Endothelial cell of umbilical vein (primary cell): ENCODE measurements around the gene RFXANK. TPM values are rescaled to one million over a fixed set of nuclear protein-coding genes. Genes with fewer than 3 reads are reported as not detected.

ENCODE experiments used
- BruUV-seq: library from RNA; stranded (reverse); fragments of 400-500 nt; replicated peaks from 2 replicates; lab custom pipeline; 2021; lab: Mats Ljungman, UMichigan
- CTCF ChIA-PET: fragments of 300-600, 350-600 bp; sonication (Branson Sonifier 250); formaldehyde crosslinking; loops from one replicate; lab custom pipeline; 2021; ENCODE audit warnings: antibody characterized with exemption, inconsistent platforms; lab: Charles Lee
- POLR2A ChIA-PET: fragments of 300-600, 350-600 bp; sonication (Branson Sonifier 250); formaldehyde crosslinking; loops from one replicate; lab custom pipeline; 2021; ENCODE audit warnings: antibody characterized with exemption, inconsistent platforms; lab: Charles Lee
- DNase-seq: peaks from one replicate; pipeline ENCODE4 v3.0.0-alpha.2; 2011; ENCODE audit warnings: low read depth, low spot score
- FAIRE-seq: peaks from 2 replicates; lab custom pipeline; 2011; peaks lifted over from hg19 to GRCh38; lab: Jason Lieb, UNC
- H2AFZ ChIP-seq: 2 replicates; pipeline ENCODE4 v1.6.0; 2012; ENCODE audit warnings: low read depth, low read length, control low read depth, inconsistent platforms
- H3K27ac ChIP-seq: 2 replicates; pipeline ENCODE4 v1.5.1; 2011; ENCODE audit warnings: low read depth, mild to moderate bottlenecking, control low read depth, low read length, moderate library complexity; ENCODE audit not compliant: insufficient read depth
- H3K27me3 ChIP-seq, 2 experiments: 2 replicates each; pipeline versions ENCODE4 v1.6.0 to v1.6.1; 2011; ENCODE audit warnings: low read length in 2 of 2, mixed read lengths in 1 of 2; ENCODE audit not compliant: control insufficient read depth in 2 of 2, insufficient read depth in 2 of 2
- H3K36me3 ChIP-seq, 2 experiments: 2 replicates in 1 of 2; 3 replicates in 1 of 2; pipeline ENCODE4 v1.5.1; 2011; ENCODE audit warnings: low read length in 2 of 2, mild to moderate bottlenecking in 1 of 2, moderate library complexity in 1 of 2; ENCODE audit not compliant: control insufficient read depth in 2 of 2, insufficient read depth in 2 of 2; ENCODE audit errors: extremely low read depth in 1 of 2
- H3K4me1 ChIP-seq: 3 replicates; pipeline ENCODE4 v1.5.1; 2011; ENCODE audit warnings: mild to moderate bottlenecking, low read length; ENCODE audit not compliant: control insufficient read depth, insufficient read depth; ENCODE audit errors: extremely low read depth
- H3K4me2 ChIP-seq: 2 replicates; pipeline ENCODE4 v1.6.1; 2011; ENCODE audit warnings: low read length, control low read depth, mixed read lengths; ENCODE audit not compliant: insufficient read depth
- H3K4me3 ChIP-seq, 3 experiments: fragments of 200-600 bp in 1 of 3; sonication (generic), shearing (Covaris generic) in 1 of 3; replicated peaks in 1 of 3; 2 replicates each; pipeline ENCODE4 v1.5.1; 2011 to 2016; ENCODE audit warnings: control low read depth in 3 of 3, low read length in 3 of 3, mild to moderate bottlenecking in 2 of 3, inconsistent platforms in 1 of 3, low read depth in 1 of 3, moderate library complexity in 1 of 3; ENCODE audit not compliant: insufficient read depth in 1 of 3
- H3K79me2 ChIP-seq: 2 replicates; pipeline ENCODE4 v1.6.0; 2012; ENCODE audit warnings: low read length, inconsistent platforms; ENCODE audit not compliant: control insufficient read depth, insufficient read depth
- H3K9ac ChIP-seq: replicated peaks from 2 replicates; pipeline ENCODE3; 2011; ENCODE audit warnings: low read length, control low read depth; ENCODE audit not compliant: insufficient read depth; ENCODE audit errors: extremely low read depth
- H3K9me1 ChIP-seq: replicated peaks from 3 replicates; pipeline ENCODE4 v1.6.0; 2011; ENCODE audit warnings: mild to moderate bottlenecking, low read length; ENCODE audit not compliant: control insufficient read depth, insufficient read depth; ENCODE audit errors: extremely low read depth
- H3K9me3 ChIP-seq: replicated peaks from 2 replicates; pipeline ENCODE4 v1.5.1; 2012; ENCODE audit warnings: low read length, inconsistent platforms; ENCODE audit not compliant: control insufficient read depth, insufficient read depth
- H4K20me1 ChIP-seq: replicated peaks from 2 replicates; pipeline ENCODE3; 2011; ENCODE audit warnings: mild to moderate bottlenecking, low read length; ENCODE audit not compliant: control insufficient read depth, insufficient read depth; ENCODE audit errors: extremely low read depth
- CTCF ChIP-seq, 2 donors: IDR thresholded peaks; 1 replicate in 1 of 2; 2 replicates in 1 of 2; pipeline ENCODE4 v1.5.1; 2011; ENCODE audit warnings: low read length in 2 of 2, mild to moderate bottlenecking in 2 of 2, moderate library complexity in 2 of 2, control low read depth in 1 of 2, inconsistent platforms in 1 of 2, low read depth in 1 of 2; ENCODE audit not compliant: insufficient read depth in 1 of 2; ENCODE audit errors: extremely low read depth in 1 of 2
- EZH2 ChIP-seq: IDR thresholded peaks from 2 replicates; pipeline ENCODE4 v1.6.1; 2012; ENCODE audit warnings: borderline replicate concordance, low read depth, mild to moderate bottlenecking, moderate library complexity, low read length, inconsistent platforms; ENCODE audit not compliant: severe bottlenecking
- FOS ChIP-seq: IDR thresholded peaks from 2 replicates; pipeline ENCODE4 v1.6.1; 2011; ENCODE audit warnings: mild to moderate bottlenecking, low read length, moderate library complexity, borderline replicate concordance; ENCODE audit not compliant: insufficient read depth
- GATA2 ChIP-seq: IDR thresholded peaks from 2 replicates; pipeline ENCODE4 v1.7.0; 2011; ENCODE audit warnings: low read depth, mild to moderate bottlenecking, moderate library complexity, mixed read lengths, low read length; ENCODE audit not compliant: insufficient read length, insufficient read depth
- JUN ChIP-seq: IDR thresholded peaks from 2 replicates; pipeline ENCODE4 v1.6.1; 2011; ENCODE audit warnings: borderline replicate concordance, low read depth; ENCODE audit not compliant: insufficient read length, insufficient read depth
- MYC ChIP-seq: IDR thresholded peaks from one replicate; pipeline ENCODE4 v1.6.1; 2011; ENCODE audit warnings: mild to moderate bottlenecking, low read depth, low read length
- POLR2AphosphoS5 ChIP-seq: IDR thresholded peaks from 2 replicates; pipeline ENCODE4 v1.6.1; 2012; ENCODE audit warnings: low read depth, mild to moderate bottlenecking, control low read depth, low read length, moderate library complexity; ENCODE audit not compliant: insufficient read depth
- dilution Hi-C: fragments of 300-500 bp; cut with MboI; formaldehyde crosslinking; loops from one replicate; pipeline ENCODE4 v1.15.0; 2019; ENCODE audit warnings: low sequenced_read_pairs; ENCODE audit not compliant: extremely low pct_ligation_motif_present
- intact Hi-C: fragments of 100-400 bp; cut with micrococcal nuclease; formaldehyde crosslinking; loops from one replicate; pipeline ENCODE4 v1.10.0; 2022
- polyA plus RNA-seq, 4 experiments: library from polyadenylated mRNA; depleted of rRNA in 3 of 4; stranded (reverse) in 3 of 4; unstranded in 1 of 4; fragments of >200 nt; gene quantifications; 2 replicates each; pipeline versions ENCODE4 v1.2.1 to v1.2.3, GENCODE V29; 2011 to 2012; ENCODE audit warnings: missing spikeins in 1 of 4
- total RNA-seq: library from RNA; stranded (reverse); gene quantifications from 2 replicates; pipeline ENCODE4 v1.2.3, GENCODE V29; 2021

RFXANK gene
- total and polyA plus RNA-seq, 2 donors (not counting 3 experiments of a cell fraction or from before 2014, with no cell fraction given): 105 to 124 TPM

GRCh38 chr19:19170053-19170872 lies 21.8 kb upstream of the RFXANK start, which contains the start of gene MEF2B:
Gene MEF2B (minus strand): TSS chr19:19170263. CDS start chr19:19150735, 19,528 bp downstream.
- Histone ChIP-seq H3K9me3 (no peaks in the 10 kb centered on the region), H3K9ac (no peak within 1 kb of the TSS), H2AFZ (no peak within 1 kb of the TSS), H3K4me2 (peak within 1 kb of the TSS; percentile 30), H3K27me3 (no peaks in the 10 kb centered on the region), H3K36me3 (no peaks in the 10 kb centered on the region), H3K79me2 (no peaks in the 10 kb centered on the region), H3K4me3 (no peak within 1 kb of the TSS), H3K27ac (no peak within 1 kb of the TSS), H3K9me1 (no peaks in the 10 kb centered on the region), H4K20me1 (no peaks in the 10 kb centered on the region), H3K4me1 (peaks cover 5% of the 10 kb centered on the region)
- CTCF ChIA-PET: interaction anchor here (2.3 kb wide), 1 partner anchor 24 kb away, joined by 8 read pairs; no protein-coding TSS in a partner anchor
- dilution Hi-C loops (no loop called here), intact Hi-C loops (no loop called here)
- no peak for TF ChIP-seq FOS
- TF ChIP-seq POLR2AphosphoS5: no peak
- no peak for TF ChIP-seq MYC
- no peak for TF ChIP-seq EZH2
- TF ChIP-seq CTCF (IDR thresholded peaks at IDR 0.05; ENCODE audit: extremely low read depth in 1 of 2, insufficient read depth in 1 of 2, low read depth in 1 of 2, low read length in 2 of 2): no peak
- no peak for TF ChIP-seq GATA2
- TF ChIP-seq JUN: no peak
- POLR2A ChIA-PET: no interaction called here
- BruUV-seq: no TSS peak
- DNase-seq (peak; percentile 58), FAIRE-seq (peak; percentile 85)
